GM23338 (cell line): ENCODE results near the gene SLC38A8. TPM values are rescaled to one million over a fixed set of nuclear protein-coding genes. Genes with fewer than 3 reads are reported as not detected.

Experiments
- ATAC-seq: fragments of 200-7000 bp; cut with Tn5 transposase; 3 replicates; pipeline ENCODE4 v1.9.1; 2020
- DNase-seq: peaks from one replicate; pipeline ENCODE4 v3.0.0-alpha.2; 2015; ENCODE audit warnings: low spot score
- H2AFZ ChIP-seq: fragments of 200-600 bp; sonication (generic); 2 replicates; pipeline ENCODE4 v1.8.0; 2016; ENCODE audit warnings: antibody characterized with exemption, mild to moderate bottlenecking, moderate library complexity
- H3F3A ChIP-seq: fragments of 200-600 bp; sonication (generic); replicated peaks from 2 replicates; pipeline ENCODE4 v1.8.0; 2017; ENCODE audit warnings: antibody characterized with exemption, mixed run types, low read depth
- H3K27ac ChIP-seq: fragments of 200-600 bp; sonication (generic); 2 replicates; pipeline ENCODE4 v1.6.1; 2016; ENCODE audit warnings: low read depth
- H3K27me3 ChIP-seq: fragments of 200-600 bp; sonication (generic); 2 replicates; pipeline ENCODE4 v1.8.0; 2016; ENCODE audit warnings: mild to moderate bottlenecking, mixed run types, moderate library complexity; ENCODE audit not compliant: insufficient read depth
- H3K36me3 ChIP-seq: fragments of 200-600 bp; sonication (generic); 2 replicates; pipeline ENCODE4 v1.8.0; 2016; ENCODE audit warnings: mild to moderate bottlenecking; ENCODE audit not compliant: insufficient read depth
- H3K4me1 ChIP-seq: fragments of 200-600 bp; sonication (generic); 2 replicates; pipeline ENCODE4 v1.8.0; 2016; ENCODE audit warnings: mild to moderate bottlenecking, moderate library complexity; ENCODE audit not compliant: insufficient read depth
- H3K4me2 ChIP-seq: fragments of 200-600 bp; sonication (generic); 2 replicates; pipeline ENCODE4 v1.7.1; 2017; ENCODE audit warnings: mixed run types
- H3K4me3 ChIP-seq: fragments of 200-600 bp; sonication (generic); 2 replicates; pipeline ENCODE4 v1.6.1; 2016; ENCODE audit warnings: mixed run types
- H3K79me2 ChIP-seq: fragments of 200-600 bp; sonication (generic); replicated peaks from 2 replicates; pipeline ENCODE4 v1.8.0; 2017; ENCODE audit warnings: mild to moderate bottlenecking; ENCODE audit not compliant: insufficient read depth
- H3K9me2 ChIP-seq: fragments of 200-600 bp; sonication (generic); 2 replicates; pipeline ENCODE4 v1.8.0; 2017; ENCODE audit not compliant: insufficient read depth
- H4K20me1 ChIP-seq: fragments of 200-600 bp; sonication (generic); replicated peaks from 2 replicates; pipeline ENCODE4 v1.8.0; 2017; ENCODE audit warnings: mild to moderate bottlenecking; ENCODE audit not compliant: insufficient read depth
- H3K27ac Mint-ChIP-seq: 2 replicates; pipeline ENCODE4 v1.8.0; 2020; ENCODE audit warnings: inconsistent platforms, mild to moderate bottlenecking, moderate library complexity, mixed read lengths
- H3K27me3 Mint-ChIP-seq: 3 replicates; pipeline ENCODE4 v1.8.0; 2022; ENCODE audit warnings: low read depth, mild to moderate bottlenecking, moderate library complexity, mixed read lengths, inconsistent platforms; ENCODE audit not compliant: insufficient read depth, poor library complexity
- H3K36me3 Mint-ChIP-seq: 3 replicates; pipeline ENCODE4 v1.8.0; 2021; ENCODE audit warnings: low read depth, mild to moderate bottlenecking, inconsistent platforms, moderate library complexity, mixed read lengths
- H3K4me1 Mint-ChIP-seq: 3 replicates; pipeline ENCODE4 v1.8.0; 2020; ENCODE audit warnings: mild to moderate bottlenecking, inconsistent platforms, mixed read lengths
- H3K4me3 Mint-ChIP-seq: 3 replicates; pipeline ENCODE4 v1.8.0; 2021; ENCODE audit warnings: moderate library complexity, mild to moderate bottlenecking, inconsistent platforms, mixed read lengths
- H3K9me3 Mint-ChIP-seq: 3 replicates; pipeline ENCODE4 v1.8.0; 2020; ENCODE audit warnings: moderate library complexity, mild to moderate bottlenecking, inconsistent platforms, mixed read lengths
- CREB1 ChIP-seq: fragments of 250-450 bp; sonication (Bioruptor Pico); IDR thresholded peaks from 2 replicates; pipeline ENCODE4 v1.5.0; 2020; ENCODE audit warnings: low read depth, mild to moderate bottlenecking, moderate library complexity
- EZH2 ChIP-seq: fragments of 200-600 bp; sonication (generic); IDR thresholded peaks from one replicate; pipeline ENCODE4 v1.8.0; 2017; ENCODE audit warnings: antibody characterized with exemption, mild to moderate bottlenecking, low read depth; ENCODE audit not compliant: unreplicated experiment
- EZH2phosphoT487 ChIP-seq: fragments of 200-600 bp; sonication (generic); IDR thresholded peaks from one replicate; pipeline ENCODE4 v1.8.1; 2018; ENCODE audit warnings: antibody characterized with exemption; ENCODE audit not compliant: unreplicated experiment
- JUNB ChIP-seq: IDR thresholded peaks from one replicate; pipeline ENCODE4 v1.6.1; 2016; ENCODE audit warnings: antibody characterized with exemption; ENCODE audit not compliant: unreplicated experiment
- NANOG ChIP-seq: IDR thresholded peaks from 2 replicates; pipeline ENCODE4 v1.6.1; 2016; ENCODE audit warnings: antibody characterized with exemption, borderline replicate concordance
- POLR2AphosphoS5 ChIP-seq: IDR thresholded peaks from 2 replicates; pipeline ENCODE4 v1.6.1; 2016; ENCODE audit warnings: antibody characterized with exemption, low read depth
- STAT1 ChIP-seq: IDR thresholded peaks from one replicate; pipeline ENCODE4 v1.6.1; 2016; ENCODE audit warnings: antibody characterized with exemption; ENCODE audit not compliant: unreplicated experiment
- ZNF114 ChIP-seq: fragments of 250-450 bp; sonication (Bioruptor Pico); IDR thresholded peaks from 2 replicates; pipeline ENCODE4 v1.5.0; 2020; ENCODE audit warnings: mild to moderate bottlenecking, moderate library complexity
- ZNF331 ChIP-seq: fragments of 250-450 bp; sonication (Bioruptor Pico); IDR thresholded peaks from 2 replicates; pipeline ENCODE4 v1.5.0; 2020; ENCODE audit warnings: low read depth, mild to moderate bottlenecking, moderate library complexity
- polyA plus RNA-seq: library from polyadenylated mRNA; unstranded; fragments of >200 nt; fragmentation: Nextera tagmentation; extraction: Ambion mirVana; gene quantifications from 2 replicates; pipeline ENCODE4 v1.2.1, GENCODE V29; 2016
- total RNA-seq: library from RNA; depleted of rRNA; stranded (reverse); fragments of >200 nt; shearing (Covaris generic); gene quantifications from 2 replicates; pipeline ENCODE4 v1.2.3, GENCODE V29; 2014
- TF ChIP-seq, protein P1 (sequence below): IDR thresholded peaks from 2 replicates; pipeline ENCODE4 v1.6.1; 2016; ENCODE audit warnings: antibody characterized with exemption
- TF ChIP-seq, protein P2 (sequence below): fragments of 250-450 bp; sonication (Bioruptor Pico); IDR thresholded peaks from 2 replicates; pipeline ENCODE4 v1.5.0; 2020; ENCODE audit warnings: mild to moderate bottlenecking, moderate library complexity
- TF ChIP-seq, protein P3 (sequence below), 2 experiments: fragments of 200-600 bp in 1 of 2; sonication (generic) in 1 of 2; conservative IDR thresholded peaks; 2 replicates each; pipeline versions ENCODE4 v1.5.1 to v1.6.1; 2016 to 2017; ENCODE audit warnings: antibody characterized with exemption in 2 of 2, low read depth in 2 of 2, mild to moderate bottlenecking in 2 of 2, moderate library complexity in 1 of 2
- TF ChIP-seq, protein P4 (sequence below): IDR thresholded peaks from one replicate; pipeline ENCODE4 v1.6.1; 2018; ENCODE audit warnings: antibody characterized with exemption; ENCODE audit not compliant: unreplicated experiment

Gene SLC38A8
- total and polyA plus RNA-seq, 2 experiments from 2014 or later, result not detected

DNA sequence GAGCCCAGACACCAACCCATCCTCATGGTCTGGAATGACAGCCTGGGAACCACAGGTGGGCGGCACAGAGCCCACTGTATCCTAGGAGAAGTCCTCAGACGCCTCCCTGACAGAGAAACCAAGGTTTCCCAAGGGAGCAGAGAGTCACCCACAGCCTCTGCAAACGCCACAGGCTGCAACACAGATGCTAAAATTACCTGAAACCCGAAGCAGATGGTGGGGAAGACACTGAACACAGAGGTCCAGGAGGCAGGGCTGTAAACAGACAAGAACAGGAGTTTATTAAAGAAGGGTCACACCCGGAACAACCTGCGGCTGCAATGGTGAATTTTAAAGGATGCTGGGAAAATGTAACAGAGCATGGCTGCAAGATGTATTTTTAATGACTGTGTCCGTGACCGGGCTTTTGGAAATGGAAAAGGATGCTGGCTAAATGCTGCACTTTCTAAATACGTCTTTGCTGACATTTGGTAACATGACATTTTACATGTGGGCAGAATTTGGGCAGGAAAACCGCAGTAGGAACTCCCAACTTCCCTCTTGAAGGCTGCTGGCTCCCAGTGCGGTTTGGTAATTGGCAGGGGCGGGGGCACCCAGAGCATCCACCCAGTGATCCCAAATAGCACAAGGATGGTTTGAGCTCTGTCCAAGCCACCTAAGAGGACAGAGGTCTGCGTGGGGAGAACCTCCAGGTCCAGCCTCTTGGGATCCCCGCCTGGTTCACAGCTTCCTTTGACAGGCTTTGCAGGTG, 13.1 kb downstream of the SLC38A8 start:
- H3K4me3 ChIP-seq, result no peak overlapping the region
- TF ChIP-seq STAT1 (no peak), EZH2 (no peak), POLR2AphosphoS5 (no peak), ZNF114 (CRISPR knock-in tag) (no peak), ZNF331 (CRISPR knock-in tag) (no peak), EZH2phosphoT487 (no peak), CREB1 (CRISPR knock-in tag) (no peak), NANOG (no peak), JUNB (no peak)
- TF ChIP-seq, protein P1, sequence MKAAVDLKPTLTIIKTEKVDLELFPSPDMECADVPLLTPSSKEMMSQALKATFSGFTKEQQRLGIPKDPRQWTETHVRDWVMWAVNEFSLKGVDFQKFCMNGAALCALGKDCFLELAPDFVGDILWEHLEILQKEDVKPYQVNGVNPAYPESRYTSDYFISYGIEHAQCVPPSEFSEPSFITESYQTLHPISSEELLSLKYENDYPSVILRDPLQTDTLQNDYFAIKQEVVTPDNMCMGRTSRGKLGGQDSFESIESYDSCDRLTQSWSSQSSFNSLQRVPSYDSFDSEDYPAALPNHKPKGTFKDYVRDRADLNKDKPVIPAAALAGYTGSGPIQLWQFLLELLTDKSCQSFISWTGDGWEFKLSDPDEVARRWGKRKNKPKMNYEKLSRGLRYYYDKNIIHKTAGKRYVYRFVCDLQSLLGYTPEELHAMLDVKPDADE, result no peak
- TF ChIP-seq, protein P2, sequence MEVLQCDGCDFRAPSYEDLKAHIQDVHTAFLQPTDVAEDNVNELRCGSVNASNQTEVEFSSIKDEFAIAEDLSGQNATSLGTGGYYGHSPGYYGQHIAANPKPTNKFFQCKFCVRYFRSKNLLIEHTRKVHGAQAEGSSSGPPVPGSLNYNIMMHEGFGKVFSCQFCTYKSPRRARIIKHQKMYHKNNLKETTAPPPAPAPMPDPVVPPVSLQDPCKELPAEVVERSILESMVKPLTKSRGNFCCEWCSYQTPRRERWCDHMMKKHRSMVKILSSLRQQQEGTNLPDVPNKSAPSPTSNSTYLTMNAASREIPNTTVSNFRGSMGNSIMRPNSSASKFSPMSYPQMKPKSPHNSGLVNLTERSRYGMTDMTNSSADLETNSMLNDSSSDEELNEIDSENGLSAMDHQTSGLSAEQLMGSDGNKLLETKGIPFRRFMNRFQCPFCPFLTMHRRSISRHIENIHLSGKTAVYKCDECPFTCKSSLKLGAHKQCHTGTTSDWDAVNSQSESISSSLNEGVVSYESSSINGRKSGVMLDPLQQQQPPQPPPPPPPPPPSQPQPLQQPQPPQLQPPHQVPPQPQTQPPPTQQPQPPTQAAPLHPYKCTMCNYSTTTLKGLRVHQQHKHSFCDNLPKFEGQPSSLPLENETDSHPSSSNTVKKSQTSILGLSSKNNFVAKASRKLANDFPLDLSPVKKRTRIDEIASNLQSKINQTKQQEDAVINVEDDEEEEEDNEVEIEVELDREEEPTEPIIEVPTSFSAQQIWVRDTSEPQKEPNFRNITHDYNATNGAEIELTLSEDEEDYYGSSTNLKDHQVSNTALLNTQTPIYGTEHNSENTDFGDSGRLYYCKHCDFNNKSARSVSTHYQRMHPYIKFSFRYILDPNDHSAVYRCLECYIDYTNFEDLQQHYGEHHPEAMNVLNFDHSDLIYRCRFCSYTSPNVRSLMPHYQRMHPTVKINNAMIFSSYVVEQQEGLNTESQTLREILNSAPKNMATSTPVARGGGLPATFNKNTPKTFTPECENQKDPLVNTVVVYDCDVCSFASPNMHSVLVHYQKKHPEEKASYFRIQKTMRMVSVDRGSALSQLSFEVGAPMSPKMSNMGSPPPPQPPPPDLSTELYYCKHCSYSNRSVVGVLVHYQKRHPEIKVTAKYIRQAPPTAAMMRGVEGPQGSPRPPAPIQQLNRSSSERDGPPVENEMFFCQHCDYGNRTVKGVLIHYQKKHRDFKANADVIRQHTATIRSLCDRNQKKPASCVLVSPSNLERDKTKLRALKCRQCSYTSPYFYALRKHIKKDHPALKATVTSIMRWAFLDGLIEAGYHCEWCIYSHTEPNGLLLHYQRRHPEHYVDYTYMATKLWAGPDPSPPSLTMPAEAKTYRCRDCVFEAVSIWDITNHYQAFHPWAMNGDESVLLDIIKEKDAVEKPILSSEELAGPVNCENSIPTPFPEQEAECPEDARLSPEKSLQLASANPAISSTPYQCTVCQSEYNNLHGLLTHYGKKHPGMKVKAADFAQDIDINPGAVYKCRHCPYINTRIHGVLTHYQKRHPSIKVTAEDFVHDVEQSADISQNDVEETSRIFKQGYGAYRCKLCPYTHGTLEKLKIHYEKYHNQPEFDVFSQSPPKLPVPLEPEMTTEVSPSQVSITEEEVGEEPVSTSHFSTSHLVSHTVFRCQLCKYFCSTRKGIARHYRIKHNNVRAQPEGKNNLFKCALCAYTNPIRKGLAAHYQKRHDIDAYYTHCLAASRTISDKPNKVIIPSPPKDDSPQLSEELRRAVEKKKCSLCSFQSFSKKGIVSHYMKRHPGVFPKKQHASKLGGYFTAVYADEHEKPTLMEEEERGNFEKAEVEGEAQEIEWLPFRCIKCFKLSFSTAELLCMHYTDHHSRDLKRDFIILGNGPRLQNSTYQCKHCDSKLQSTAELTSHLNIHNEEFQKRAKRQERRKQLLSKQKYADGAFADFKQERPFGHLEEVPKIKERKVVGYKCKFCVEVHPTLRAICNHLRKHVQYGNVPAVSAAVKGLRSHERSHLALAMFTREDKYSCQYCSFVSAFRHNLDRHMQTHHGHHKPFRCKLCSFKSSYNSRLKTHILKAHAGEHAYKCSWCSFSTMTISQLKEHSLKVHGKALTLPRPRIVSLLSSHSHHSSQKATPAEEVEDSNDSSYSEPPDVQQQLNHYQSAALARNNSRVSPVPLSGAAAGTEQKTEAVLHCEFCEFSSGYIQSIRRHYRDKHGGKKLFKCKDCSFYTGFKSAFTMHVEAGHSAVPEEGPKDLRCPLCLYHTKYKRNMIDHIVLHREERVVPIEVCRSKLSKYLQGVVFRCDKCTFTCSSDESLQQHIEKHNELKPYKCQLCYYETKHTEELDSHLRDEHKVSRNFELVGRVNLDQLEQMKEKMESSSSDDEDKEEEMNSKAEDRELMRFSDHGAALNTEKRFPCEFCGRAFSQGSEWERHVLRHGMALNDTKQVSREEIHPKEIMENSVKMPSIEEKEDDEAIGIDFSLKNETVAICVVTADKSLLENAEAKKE (CRISPR knock-in tag), result no peak
- TF ChIP-seq, protein P3, sequence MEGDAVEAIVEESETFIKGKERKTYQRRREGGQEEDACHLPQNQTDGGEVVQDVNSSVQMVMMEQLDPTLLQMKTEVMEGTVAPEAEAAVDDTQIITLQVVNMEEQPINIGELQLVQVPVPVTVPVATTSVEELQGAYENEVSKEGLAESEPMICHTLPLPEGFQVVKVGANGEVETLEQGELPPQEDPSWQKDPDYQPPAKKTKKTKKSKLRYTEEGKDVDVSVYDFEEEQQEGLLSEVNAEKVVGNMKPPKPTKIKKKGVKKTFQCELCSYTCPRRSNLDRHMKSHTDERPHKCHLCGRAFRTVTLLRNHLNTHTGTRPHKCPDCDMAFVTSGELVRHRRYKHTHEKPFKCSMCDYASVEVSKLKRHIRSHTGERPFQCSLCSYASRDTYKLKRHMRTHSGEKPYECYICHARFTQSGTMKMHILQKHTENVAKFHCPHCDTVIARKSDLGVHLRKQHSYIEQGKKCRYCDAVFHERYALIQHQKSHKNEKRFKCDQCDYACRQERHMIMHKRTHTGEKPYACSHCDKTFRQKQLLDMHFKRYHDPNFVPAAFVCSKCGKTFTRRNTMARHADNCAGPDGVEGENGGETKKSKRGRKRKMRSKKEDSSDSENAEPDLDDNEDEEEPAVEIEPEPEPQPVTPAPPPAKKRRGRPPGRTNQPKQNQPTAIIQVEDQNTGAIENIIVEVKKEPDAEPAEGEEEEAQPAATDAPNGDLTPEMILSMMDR (conservative IDR thresholded peaks at IDR 0.05; ENCODE audit: low read depth in 2 of 2), result no peak
- TF ChIP-seq, protein P4, sequence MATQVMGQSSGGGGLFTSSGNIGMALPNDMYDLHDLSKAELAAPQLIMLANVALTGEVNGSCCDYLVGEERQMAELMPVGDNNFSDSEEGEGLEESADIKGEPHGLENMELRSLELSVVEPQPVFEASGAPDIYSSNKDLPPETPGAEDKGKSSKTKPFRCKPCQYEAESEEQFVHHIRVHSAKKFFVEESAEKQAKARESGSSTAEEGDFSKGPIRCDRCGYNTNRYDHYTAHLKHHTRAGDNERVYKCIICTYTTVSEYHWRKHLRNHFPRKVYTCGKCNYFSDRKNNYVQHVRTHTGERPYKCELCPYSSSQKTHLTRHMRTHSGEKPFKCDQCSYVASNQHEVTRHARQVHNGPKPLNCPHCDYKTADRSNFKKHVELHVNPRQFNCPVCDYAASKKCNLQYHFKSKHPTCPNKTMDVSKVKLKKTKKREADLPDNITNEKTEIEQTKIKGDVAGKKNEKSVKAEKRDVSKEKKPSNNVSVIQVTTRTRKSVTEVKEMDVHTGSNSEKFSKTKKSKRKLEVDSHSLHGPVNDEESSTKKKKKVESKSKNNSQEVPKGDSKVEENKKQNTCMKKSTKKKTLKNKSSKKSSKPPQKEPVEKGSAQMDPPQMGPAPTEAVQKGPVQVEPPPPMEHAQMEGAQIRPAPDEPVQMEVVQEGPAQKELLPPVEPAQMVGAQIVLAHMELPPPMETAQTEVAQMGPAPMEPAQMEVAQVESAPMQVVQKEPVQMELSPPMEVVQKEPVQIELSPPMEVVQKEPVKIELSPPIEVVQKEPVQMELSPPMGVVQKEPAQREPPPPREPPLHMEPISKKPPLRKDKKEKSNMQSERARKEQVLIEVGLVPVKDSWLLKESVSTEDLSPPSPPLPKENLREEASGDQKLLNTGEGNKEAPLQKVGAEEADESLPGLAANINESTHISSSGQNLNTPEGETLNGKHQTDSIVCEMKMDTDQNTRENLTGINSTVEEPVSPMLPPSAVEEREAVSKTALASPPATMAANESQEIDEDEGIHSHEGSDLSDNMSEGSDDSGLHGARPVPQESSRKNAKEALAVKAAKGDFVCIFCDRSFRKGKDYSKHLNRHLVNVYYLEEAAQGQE, result no peak
- H3F3A ChIP-seq, result no peaks in the 10 kb centered on the region
- H3K4me1 Mint-ChIP-seq, result peaks cover 11% of the 10 kb centered on the region
- no peaks in the 10 kb centered on the region for H3K9me2 ChIP-seq
- no peak for DNase-seq
- H2AFZ ChIP-seq, result no peak overlapping the region
- H3K4me1 ChIP-seq, result no peaks in the 10 kb centered on the region
- H3K9me3 Mint-ChIP-seq, result no peaks in the 10 kb centered on the region; the same call in 2 of the 3 replicates
- no peak for ATAC-seq
- H3K36me3 ChIP-seq, result no peaks in the 10 kb centered on the region
- no peaks in the 10 kb centered on the region for H4K20me1 ChIP-seq
- no peak overlapping the region for H3K27ac ChIP-seq
- no peak overlapping the region for H3K4me3 Mint-ChIP-seq
- H3K79me2 ChIP-seq, result no peaks in the 10 kb centered on the region
- H3K27me3 Mint-ChIP-seq, result peaks cover 13% of the 10 kb centered on the region
- no peak overlapping the region for H3K4me2 ChIP-seq
- H3K27me3 ChIP-seq, result no peaks in the 10 kb centered on the region
- H3K36me3 Mint-ChIP-seq, result no peaks in the 10 kb centered on the region
- no peak overlapping the region for H3K27ac Mint-ChIP-seq
